HepG2 (cell line): ENCODE data around the gene SRSF1. TPM values are rescaled to one million over a fixed set of nuclear protein-coding genes. Genes with fewer than 3 reads are reported as not detected.

Experiments
- ADNP ChIP-seq: sonication (generic); formaldehyde crosslinking; IDR thresholded peaks from 2 replicates; pipeline ENCODE4 v1.4.0; 2020; ENCODE audit warnings: missing genetic modification reagents
- ATM ChIP-seq: fragments of 450-650 bp; IDR thresholded peaks from 2 replicates; pipeline ENCODE4 v1.7.1; 2017; ENCODE audit warnings: mild to moderate bottlenecking, borderline replicate concordance
- CHD4 ChIP-seq: fragments of 200-600 bp; sonication (generic); IDR thresholded peaks from 2 replicates; pipeline ENCODE4 v1.7.0; 2017; ENCODE audit warnings: mild to moderate bottlenecking, low read length, borderline replicate concordance
- EEA1 ChIP-seq: sonication (generic); formaldehyde crosslinking; IDR thresholded peaks from 2 replicates; pipeline ENCODE4 v1.5.1; 2020; ENCODE audit warnings: mild to moderate bottlenecking, missing genetic modification reagents, borderline replicate concordance
- EHMT2 ChIP-seq: fragments of 200-600 bp; sonication (generic); IDR thresholded peaks from 2 replicates; pipeline ENCODE4 v1.7.0; 2017; ENCODE audit warnings: antibody characterized with exemption, low read depth, low read length, borderline replicate concordance
- RBM39 ChIP-seq: fragments of 200-400 bp; formaldehyde crosslinking; IDR thresholded peaks from one replicate; pipeline ENCODE4 v1.6.1; 2018; ENCODE audit warnings: antibody characterized with exemption, mild to moderate bottlenecking, low read depth, low read length; ENCODE audit not compliant: poor library complexity, severe bottlenecking
- SNAI1 ChIP-seq: sonication (generic); formaldehyde crosslinking; IDR thresholded peaks from 2 replicates; pipeline ENCODE4 v1.5.0; 2020; ENCODE audit warnings: mild to moderate bottlenecking, missing genetic modification reagents, borderline replicate concordance
- TCF7 ChIP-seq: sonication (generic); IDR thresholded peaks from 2 replicates; pipeline ENCODE4 v1.6.1; 2016; ENCODE audit warnings: antibody characterized with exemption, low read depth
- U2AF2 ChIP-seq: fragments of 200-400 bp; formaldehyde crosslinking; IDR thresholded peaks from 2 replicates; pipeline ENCODE4 v1.6.1; 2017; ENCODE audit warnings: low read depth, mild to moderate bottlenecking, low read length
- ZNF234 ChIP-seq: sonication (generic); formaldehyde crosslinking; conservative IDR thresholded peaks from 2 replicates; pipeline ENCODE4 v1.5.1; 2020; ENCODE audit warnings: mild to moderate bottlenecking, missing genetic modification reagents
- ZNF3 ChIP-seq: IDR thresholded peaks from 2 replicates; pipeline ENCODE4 v1.7.0; 2017; ENCODE audit warnings: inconsistent platforms
- ZNF430 ChIP-seq: sonication (generic); formaldehyde crosslinking; IDR thresholded peaks from 2 replicates; pipeline ENCODE4 v1.9.0; 2021; ENCODE audit warnings: mild to moderate bottlenecking, missing genetic modification reagents
- ZNF678 ChIP-seq: sonication (generic); formaldehyde crosslinking; IDR thresholded peaks from 2 replicates; pipeline ENCODE4 v1.4.0; 2020; ENCODE audit warnings: mild to moderate bottlenecking, missing genetic modification reagents
- ZSCAN22 ChIP-seq: sonication (generic); formaldehyde crosslinking; IDR thresholded peaks from 2 replicates; pipeline ENCODE4 v1.4.0; 2020; ENCODE audit warnings: mild to moderate bottlenecking, missing genetic modification reagents
- polyA plus RNA-seq, 8 experiments: library from polyadenylated mRNA; depleted of rRNA in 3 of 8; stranded (reverse) in 7 of 8; unstranded in 1 of 8; fragments of >200 nt; fragmentation: Illumina TruSeq in 4 of 8; extraction: Trizol in 4 of 8; gene quantifications; 2 replicates each; pipeline versions ENCODE4 v1.2.1 to v1.2.3, GENCODE V29; 2011 to 2016; ENCODE audit warnings: low read depth in 4 of 8, missing spikeins in 1 of 8, mixed read lengths in 1 of 8; ENCODE audit not compliant: insufficient read depth in 1 of 8
- total RNA-seq, 5 experiments: library from RNA; depleted of rRNA; stranded (reverse); fragments of >200 nt; fragmentation: Illumina TruSeq; extraction: Trizol; gene quantifications; 2 replicates each; pipeline ENCODE4 v1.2.3, GENCODE V29; 2016; ENCODE audit warnings: low read depth in 1 of 5
- TF ChIP-seq, protein P1 (sequence below): sonication (generic); formaldehyde crosslinking; IDR thresholded peaks from 2 replicates; pipeline ENCODE4 v1.4.0; 2020; ENCODE audit warnings: mild to moderate bottlenecking, missing genetic modification reagents
- TF ChIP-seq, protein P2 (sequence below): sonication (generic); formaldehyde crosslinking; IDR thresholded peaks from 2 replicates; pipeline ENCODE4 v1.9.0; 2021; ENCODE audit warnings: missing genetic modification reagents, mild to moderate bottlenecking, borderline replicate concordance
- TF ChIP-seq, protein P3 (sequence below): sonication (generic); formaldehyde crosslinking; IDR thresholded peaks from 2 replicates; pipeline ENCODE4 v1.5.0; 2020; ENCODE audit warnings: mild to moderate bottlenecking, missing genetic modification reagents, borderline replicate concordance
- TF ChIP-seq, protein P4 (sequence below): sonication (generic); formaldehyde crosslinking; conservative IDR thresholded peaks from 2 replicates; pipeline ENCODE4 v1.8.0; 2022; ENCODE audit warnings: missing genetic modification reagents
- TF ChIP-seq, protein P5 (sequence below): sonication (generic); formaldehyde crosslinking; IDR thresholded peaks from 2 replicates; pipeline ENCODE4 v1.4.0; 2020; ENCODE audit warnings: low read depth, mild to moderate bottlenecking, missing genetic modification reagents

Gene SRSF1
- total and polyA plus RNA-seq, 2 of the 13 experiments (the other 11 are each of a cell fraction or from before 2014, with no cell fraction given), result 142 to 445 TPM

DNA sequence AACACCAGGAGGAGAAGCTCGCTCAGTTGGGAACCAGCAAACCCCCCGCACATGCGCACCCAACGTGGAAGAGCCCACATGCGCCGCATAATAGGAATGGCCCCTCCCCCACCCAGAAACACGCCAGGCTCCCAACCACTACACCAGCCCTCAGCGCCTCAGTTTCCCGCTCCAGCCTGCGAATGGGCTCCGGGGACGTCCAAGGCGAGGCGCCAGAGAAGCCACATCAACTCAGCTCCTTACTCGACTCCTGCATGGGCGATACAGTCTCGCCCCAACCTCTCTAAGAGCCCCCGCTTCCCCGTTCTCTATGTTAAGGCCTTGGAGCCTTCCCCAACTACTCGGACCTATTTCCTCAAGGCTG, 504 bp downstream of the SRSF1 start (continued):
- TF ChIP-seq SNAI1, result 0 out of 2 replicates have a peak, but pooled peaks have one; percentile 35
- 0 out of 2 replicates have a peak, but pooled peaks have one; percentile 14 for TF ChIP-seq ZSCAN22 (CRISPR knock-in tag)
- no peak for TF ChIP-seq ADNP (CRISPR knock-in tag)
- TF ChIP-seq, protein P1, sequence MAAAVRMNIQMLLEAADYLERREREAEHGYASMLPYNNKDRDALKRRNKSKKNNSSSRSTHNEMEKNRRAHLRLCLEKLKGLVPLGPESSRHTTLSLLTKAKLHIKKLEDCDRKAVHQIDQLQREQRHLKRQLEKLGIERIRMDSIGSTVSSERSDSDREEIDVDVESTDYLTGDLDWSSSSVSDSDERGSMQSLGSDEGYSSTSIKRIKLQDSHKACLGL (CRISPR knock-in tag), result peak; percentile 76; the same call in 1 of the 2 replicates
- peak; percentile 34 for TF ChIP-seq ZNF678
- TF ChIP-seq ZNF430 (CRISPR knock-in tag), result peak; percentile 76; the same call in 1 of the 2 replicates
- TF ChIP-seq ATM, result no peak
- 0 out of 2 replicates have a peak, but pooled peaks have one; percentile 37 for TF ChIP-seq ZNF3 (CRISPR knock-in tag)
- TF ChIP-seq CHD4, result 0 out of 2 replicates have a peak, but pooled peaks have one; percentile 51
- TF ChIP-seq, protein P2, sequence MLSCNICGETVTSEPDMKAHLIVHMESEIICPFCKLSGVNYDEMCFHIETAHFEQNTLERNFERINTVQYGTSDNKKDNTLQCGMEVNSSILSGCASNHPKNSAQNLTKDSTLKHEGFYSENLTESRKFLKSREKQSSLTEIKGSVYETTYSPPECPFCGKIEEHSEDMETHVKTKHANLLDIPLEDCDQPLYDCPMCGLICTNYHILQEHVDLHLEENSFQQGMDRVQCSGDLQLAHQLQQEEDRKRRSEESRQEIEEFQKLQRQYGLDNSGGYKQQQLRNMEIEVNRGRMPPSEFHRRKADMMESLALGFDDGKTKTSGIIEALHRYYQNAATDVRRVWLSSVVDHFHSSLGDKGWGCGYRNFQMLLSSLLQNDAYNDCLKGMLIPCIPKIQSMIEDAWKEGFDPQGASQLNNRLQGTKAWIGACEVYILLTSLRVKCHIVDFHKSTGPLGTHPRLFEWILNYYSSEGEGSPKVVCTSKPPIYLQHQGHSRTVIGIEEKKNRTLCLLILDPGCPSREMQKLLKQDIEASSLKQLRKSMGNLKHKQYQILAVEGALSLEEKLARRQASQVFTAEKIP (CRISPR knock-in tag), result no peak
- TF ChIP-seq U2AF2, result no peak
- TF ChIP-seq, protein P3, sequence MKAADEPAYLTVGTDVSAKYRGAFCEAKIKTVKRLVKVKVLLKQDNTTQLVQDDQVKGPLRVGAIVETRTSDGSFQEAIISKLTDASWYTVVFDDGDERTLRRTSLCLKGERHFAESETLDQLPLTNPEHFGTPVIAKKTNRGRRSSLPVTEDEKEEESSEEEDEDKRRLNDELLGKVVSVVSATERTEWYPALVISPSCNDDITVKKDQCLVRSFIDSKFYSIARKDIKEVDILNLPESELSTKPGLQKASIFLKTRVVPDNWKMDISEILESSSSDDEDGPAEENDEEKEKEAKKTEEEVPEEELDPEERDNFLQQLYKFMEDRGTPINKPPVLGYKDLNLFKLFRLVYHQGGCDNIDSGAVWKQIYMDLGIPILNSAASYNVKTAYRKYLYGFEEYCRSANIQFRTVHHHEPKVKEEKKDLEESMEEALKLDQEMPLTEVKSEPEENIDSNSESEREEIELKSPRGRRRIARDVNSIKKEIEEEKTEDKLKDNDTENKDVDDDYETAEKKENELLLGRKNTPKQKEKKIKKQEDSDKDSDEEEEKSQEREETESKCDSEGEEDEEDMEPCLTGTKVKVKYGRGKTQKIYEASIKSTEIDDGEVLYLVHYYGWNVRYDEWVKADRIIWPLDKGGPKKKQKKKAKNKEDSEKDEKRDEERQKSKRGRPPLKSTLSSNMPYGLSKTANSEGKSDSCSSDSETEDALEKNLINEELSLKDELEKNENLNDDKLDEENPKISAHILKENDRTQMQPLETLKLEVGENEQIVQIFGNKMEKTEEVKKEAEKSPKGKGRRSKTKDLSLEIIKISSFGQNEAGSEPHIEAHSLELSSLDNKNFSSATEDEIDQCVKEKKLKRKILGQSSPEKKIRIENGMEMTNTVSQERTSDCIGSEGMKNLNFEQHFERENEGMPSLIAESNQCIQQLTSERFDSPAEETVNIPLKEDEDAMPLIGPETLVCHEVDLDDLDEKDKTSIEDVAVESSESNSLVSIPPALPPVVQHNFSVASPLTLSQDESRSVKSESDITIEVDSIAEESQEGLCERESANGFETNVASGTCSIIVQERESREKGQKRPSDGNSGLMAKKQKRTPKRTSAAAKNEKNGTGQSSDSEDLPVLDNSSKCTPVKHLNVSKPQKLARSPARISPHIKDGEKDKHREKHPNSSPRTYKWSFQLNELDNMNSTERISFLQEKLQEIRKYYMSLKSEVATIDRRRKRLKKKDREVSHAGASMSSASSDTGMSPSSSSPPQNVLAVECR (CRISPR knock-in tag), result no peak
- TF ChIP-seq, protein P4, sequence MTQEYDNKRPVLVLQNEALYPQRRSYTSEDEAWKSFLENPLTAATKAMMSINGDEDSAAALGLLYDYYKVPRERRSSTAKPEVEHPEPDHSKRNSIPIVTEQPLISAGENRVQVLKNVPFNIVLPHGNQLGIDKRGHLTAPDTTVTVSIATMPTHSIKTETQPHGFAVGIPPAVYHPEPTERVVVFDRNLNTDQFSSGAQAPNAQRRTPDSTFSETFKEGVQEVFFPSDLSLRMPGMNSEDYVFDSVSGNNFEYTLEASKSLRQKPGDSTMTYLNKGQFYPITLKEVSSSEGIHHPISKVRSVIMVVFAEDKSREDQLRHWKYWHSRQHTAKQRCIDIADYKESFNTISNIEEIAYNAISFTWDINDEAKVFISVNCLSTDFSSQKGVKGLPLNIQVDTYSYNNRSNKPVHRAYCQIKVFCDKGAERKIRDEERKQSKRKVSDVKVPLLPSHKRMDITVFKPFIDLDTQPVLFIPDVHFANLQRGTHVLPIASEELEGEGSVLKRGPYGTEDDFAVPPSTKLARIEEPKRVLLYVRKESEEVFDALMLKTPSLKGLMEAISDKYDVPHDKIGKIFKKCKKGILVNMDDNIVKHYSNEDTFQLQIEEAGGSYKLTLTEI (CRISPR knock-in tag), result no peak
- 0 out of 2 replicates have a peak, but pooled peaks have one; percentile 42 for TF ChIP-seq EEA1 (CRISPR knock-in tag)
- no peak for TF ChIP-seq TCF7
- TF ChIP-seq EHMT2, result peak; percentile 2; the same call in 1 of the 2 replicates
- TF ChIP-seq, protein P5, sequence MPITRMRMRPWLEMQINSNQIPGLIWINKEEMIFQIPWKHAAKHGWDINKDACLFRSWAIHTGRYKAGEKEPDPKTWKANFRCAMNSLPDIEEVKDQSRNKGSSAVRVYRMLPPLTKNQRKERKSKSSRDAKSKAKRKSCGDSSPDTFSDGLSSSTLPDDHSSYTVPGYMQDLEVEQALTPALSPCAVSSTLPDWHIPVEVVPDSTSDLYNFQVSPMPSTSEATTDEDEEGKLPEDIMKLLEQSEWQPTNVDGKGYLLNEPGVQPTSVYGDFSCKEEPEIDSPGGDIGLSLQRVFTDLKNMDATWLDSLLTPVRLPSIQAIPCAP (CRISPR knock-in tag), result peak; percentile 19; the same call in 1 of the 2 replicates
- TF ChIP-seq ZNF234 (CRISPR knock-in tag), result no peak
- peak; percentile 91 for TF ChIP-seq RBM39
